Measurements from ENCODE around the gene CDC14C.

DNA sequence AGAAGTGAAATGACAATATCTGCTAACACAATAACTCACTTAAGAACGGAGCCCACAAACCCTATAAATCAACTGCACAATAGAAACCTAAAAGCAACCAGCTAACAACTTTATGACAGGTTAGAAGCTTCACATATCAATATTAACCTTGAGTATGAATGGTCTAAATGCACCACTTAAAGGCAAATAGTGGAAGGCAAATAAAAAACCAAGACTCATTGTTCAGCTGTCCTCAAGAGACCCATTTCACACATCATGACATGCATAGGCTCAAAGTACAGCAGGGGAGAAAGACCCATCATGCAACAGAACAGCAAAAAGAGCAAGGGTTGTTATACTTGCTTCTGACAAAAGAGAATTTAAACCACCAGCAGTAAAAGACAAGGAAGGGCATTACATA, 46.8 kb downstream of the CDC14C start:
- TF ChIP-seq CTCF (IDR thresholded peaks at IDR 0.05) (no peak), ZFX (IDR thresholded peaks at IDR 0.05; ENCODE audit: borderline replicate concordance) (no peak)

All from 22Rv1 (cell line).